Stimulated activated memory B cell treated with anti-CD40 and anti-IgM and Interleukin-4, amounts not matched to agents 10 μg/mL and 1 μg/mL and 100 μg/mL, for 72 hours (primary cell): ENCODE data around the gene TRIM17.
A peak's percentile ranks its signal among the peaks of the same experiment; 100 is the strongest.

ENCODE experiments used
- ATAC-seq: fragments of 150-1000 bp; cut with Tn5 transposase; 2 replicates; pipeline ENCODE4 v1.10.0; 2021
- H3K27ac Mint-ChIP-seq: one replicate; pipeline ENCODE4 v1.8.0; 2022; ENCODE audit warnings: mild to moderate bottlenecking, mixed read lengths
- H3K27me3 Mint-ChIP-seq: one replicate; pipeline ENCODE4 v1.8.0; 2022; ENCODE audit warnings: mixed read lengths
- H3K36me3 Mint-ChIP-seq: one replicate; pipeline ENCODE4 v1.8.0; 2022; ENCODE audit warnings: mixed read lengths
- H3K4me1 Mint-ChIP-seq: one replicate; pipeline ENCODE4 v1.8.0; 2022; ENCODE audit warnings: mixed read lengths
- H3K4me3 Mint-ChIP-seq: one replicate; pipeline ENCODE4 v1.8.0; 2022; ENCODE audit warnings: mild to moderate bottlenecking, moderate library complexity, mixed read lengths
- H3K9me3 Mint-ChIP-seq: one replicate; pipeline ENCODE4 v1.8.0; 2022; ENCODE audit warnings: mixed read lengths

The TRIM17 gene

DNA sequence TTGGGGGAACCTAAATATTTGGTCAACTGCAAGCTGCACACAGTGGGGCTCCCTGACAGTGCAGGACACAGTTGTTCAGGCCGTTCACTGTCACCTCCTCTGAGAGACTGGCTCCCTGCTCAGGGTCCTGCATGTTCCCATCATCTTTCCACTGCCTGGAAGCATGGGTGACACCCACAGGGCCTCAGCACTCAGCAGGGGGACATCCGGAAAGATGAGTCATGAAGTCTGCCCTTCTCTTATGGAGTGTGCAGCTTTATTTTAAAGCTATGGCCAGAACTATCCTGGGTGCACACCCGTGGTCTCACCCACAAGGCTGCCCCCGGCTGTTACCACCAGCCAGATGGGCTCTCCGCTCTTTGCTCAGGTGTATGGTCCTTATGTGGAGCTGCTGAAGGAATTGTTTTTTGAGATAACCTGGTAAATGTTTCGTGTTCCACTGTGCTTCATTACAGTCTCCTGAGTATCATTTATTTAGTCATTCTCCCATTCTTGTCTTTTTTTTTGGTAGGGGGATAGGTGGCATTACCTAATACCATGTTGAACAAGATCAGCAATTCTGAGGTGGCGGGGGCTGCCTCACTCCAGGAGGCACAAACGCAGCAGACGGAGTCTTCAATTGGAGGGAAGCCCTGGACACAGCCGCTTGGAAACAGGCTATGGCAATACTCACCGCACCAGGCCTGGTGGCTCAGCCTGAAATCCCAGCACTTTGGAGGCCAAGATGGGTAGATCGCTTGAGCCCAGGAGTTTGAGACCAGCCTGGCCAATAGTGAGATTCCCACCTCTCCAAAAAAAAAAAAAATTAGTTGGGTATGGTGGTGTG lies 24.3 kb downstream of the TRIM17 start:
- no peak overlapping the region for H3K4me3 Mint-ChIP-seq
- H3K27me3 Mint-ChIP-seq = no peaks in the 10 kb centered on the region
- no peak for ATAC-seq
- H3K4me1 Mint-ChIP-seq = no peaks in the 10 kb centered on the region
- H3K36me3 Mint-ChIP-seq = peaks cover 32% of the 10 kb centered on the region
- no peak overlapping the region for H3K27ac Mint-ChIP-seq
- no peaks in the 10 kb centered on the region for H3K9me3 Mint-ChIP-seq

DNA sequence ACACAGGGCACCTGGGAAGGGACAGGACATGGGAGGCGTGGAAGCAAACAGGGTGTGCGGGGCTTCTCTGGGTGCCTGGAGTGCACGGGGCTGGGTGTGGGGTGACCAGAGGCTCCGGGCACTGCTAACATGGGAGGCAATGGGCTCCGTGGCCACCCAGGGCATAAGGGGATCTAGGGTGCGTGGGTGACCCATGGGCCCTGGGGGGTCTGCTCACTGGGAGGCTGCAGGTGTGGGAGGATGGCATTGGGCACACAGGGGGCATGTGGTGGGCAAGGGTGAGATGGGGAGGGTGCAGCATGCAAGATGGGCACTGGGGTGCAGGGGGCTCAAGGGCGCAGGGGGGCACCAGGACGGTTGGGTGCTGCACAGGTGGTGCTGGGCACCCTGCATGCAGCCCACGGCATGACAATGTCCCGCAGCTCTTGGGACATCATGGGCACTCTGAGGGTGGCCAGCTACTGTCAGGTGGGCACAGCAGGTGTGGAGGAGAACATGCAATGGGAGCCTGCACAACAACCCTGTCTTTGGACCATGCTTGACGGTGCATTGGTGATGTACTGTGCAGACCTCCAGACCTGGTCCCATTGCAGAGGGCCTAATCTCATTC lies 25.1 kb downstream of the TRIM17 start:
- ATAC-seq = peak; percentile 26
- no peaks in the 10 kb centered on the region for H3K27me3 Mint-ChIP-seq
- no peaks in the 10 kb centered on the region for H3K9me3 Mint-ChIP-seq
- H3K4me1 Mint-ChIP-seq = no peaks in the 10 kb centered on the region
- no peak overlapping the region for H3K27ac Mint-ChIP-seq
- H3K36me3 Mint-ChIP-seq = peaks cover 29% of the 10 kb centered on the region
- no peak overlapping the region for H3K4me3 Mint-ChIP-seq

DNA sequence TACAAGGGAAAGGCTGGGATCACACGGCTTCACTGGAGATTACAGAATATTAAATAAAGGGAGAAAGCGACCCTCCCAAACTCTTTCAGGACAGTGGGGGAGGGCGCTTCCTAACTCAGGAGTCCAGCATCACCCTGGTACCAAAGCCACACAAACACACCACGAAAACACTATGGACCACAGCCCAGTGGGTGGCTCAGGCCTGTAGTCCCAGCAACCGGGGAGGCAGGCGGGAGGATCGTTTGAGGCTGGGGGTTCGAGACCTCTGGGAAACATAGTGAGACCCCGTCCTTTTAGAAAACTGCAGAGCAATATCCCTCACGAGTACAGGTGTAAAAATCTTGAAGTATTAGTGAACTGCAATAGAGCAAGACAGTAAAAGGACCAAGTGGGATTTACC lies 26.0 kb downstream of the TRIM17 start:
- no peak for ATAC-seq
- H3K4me1 Mint-ChIP-seq = no peaks in the 10 kb centered on the region

DNA sequence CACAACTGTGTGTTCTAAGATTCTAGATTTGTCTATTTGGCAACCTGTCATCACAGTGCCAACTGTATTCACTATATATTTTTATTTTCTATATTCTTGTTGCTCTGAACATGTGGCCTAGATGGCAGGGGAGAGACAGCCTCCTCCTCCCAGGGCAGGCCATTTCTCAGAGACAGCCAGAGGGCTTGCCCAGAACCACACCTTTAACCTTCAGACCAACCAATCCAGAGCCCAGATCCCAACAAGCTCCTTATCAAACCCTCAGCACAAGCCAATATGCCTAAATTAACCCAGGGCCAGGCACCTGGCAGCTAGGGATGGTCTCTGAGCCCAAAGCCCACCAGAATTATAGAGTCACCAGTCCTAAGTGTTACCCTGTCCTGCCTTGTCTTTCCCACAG lies 29.3 kb downstream of the TRIM17 start:
- no peaks in the 10 kb centered on the region for H3K27me3 Mint-ChIP-seq
- H3K9me3 Mint-ChIP-seq = no peaks in the 10 kb centered on the region
- H3K4me1 Mint-ChIP-seq = no peaks in the 10 kb centered on the region
- H3K27ac Mint-ChIP-seq = no peak overlapping the region
- peaks cover 9% of the 10 kb centered on the region for H3K36me3 Mint-ChIP-seq
- no peak overlapping the region for H3K4me3 Mint-ChIP-seq
- ATAC-seq = no peak

More for the DNA sequence above, 26.0 kb downstream of the TRIM17 start:
- Mint-ChIP-seq H3K9me3 (no peaks in the 10 kb centered on the region), H3K4me3 (no peak overlapping the region), H3K27ac (no peak overlapping the region), H3K36me3 (peaks cover 20% of the 10 kb centered on the region), H3K27me3 (no peaks in the 10 kb centered on the region)

DNA sequence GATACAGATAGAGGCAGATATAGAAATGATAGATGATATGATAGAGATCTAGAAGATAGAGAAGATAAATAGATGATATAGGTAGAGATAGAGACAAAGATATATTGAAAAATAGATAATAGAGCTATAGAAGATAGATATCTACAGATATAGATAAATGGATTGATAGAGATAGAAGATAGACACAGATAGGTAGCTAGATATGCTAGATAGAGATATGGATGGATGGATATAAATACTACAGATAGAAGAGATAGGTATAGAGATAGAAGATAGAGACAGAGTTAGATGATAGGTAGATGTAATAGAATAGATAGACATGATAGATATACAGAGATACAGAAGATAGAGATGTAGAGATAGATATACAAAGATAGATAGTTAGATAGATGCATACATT lies 31.4 kb downstream of the TRIM17 start:
- Mint-ChIP-seq H3K27me3 (peaks cover 5% of the 10 kb centered on the region), H3K4me1 (no peaks in the 10 kb centered on the region), H3K9me3 (no peaks in the 10 kb centered on the region), H3K4me3 (no peak overlapping the region), H3K27ac (no peak overlapping the region), H3K36me3 (peaks cover 6% of the 10 kb centered on the region)
- no peak for ATAC-seq

DNA sequence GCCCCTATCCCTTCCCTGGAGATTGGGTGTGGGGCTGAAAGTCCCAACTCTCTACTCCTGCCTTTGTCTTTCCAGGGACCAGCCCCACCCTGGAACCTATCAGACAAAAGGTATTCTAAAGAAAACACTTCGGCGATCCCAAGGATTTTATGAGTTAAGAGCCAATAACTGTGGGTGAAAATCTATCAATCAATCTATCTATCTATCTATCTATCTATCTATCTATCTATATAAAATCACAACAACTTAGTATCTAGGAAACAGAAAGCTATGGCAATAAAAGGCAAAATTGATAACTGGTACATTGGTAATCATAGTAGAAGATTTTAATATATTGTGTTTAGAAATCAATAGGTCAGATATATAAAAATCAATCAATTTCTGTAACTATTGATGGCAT lies 32.9 kb downstream of the TRIM17 start:
- H3K27me3 Mint-ChIP-seq = peaks cover 19% of the 10 kb centered on the region
- H3K27ac Mint-ChIP-seq = no peak overlapping the region
- H3K9me3 Mint-ChIP-seq = no peaks in the 10 kb centered on the region
- no peak overlapping the region for H3K4me3 Mint-ChIP-seq
- peaks cover 6% of the 10 kb centered on the region for H3K4me1 Mint-ChIP-seq
- H3K36me3 Mint-ChIP-seq = peaks cover 6% of the 10 kb centered on the region
- ATAC-seq = no peak

DNA sequence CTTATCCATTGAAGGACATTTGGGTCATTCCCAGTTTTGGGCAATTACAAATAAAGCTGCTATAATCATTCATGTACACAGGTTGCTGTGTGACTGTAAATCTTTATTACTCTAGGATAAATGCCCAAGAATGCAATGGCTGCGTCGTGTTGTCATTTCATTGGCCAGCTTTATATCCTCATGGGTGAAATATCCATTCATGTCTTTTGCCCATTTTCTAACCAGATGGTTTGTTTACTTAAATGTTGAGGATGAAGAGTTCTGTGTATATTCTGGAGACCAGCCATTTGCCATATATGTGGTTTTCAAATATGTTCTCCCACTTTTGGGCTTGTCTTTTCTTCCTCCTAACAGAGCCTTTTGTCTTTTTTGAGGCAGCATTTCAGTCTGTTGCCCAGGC lies 35.3 kb downstream of the TRIM17 start:
- H3K4me3 Mint-ChIP-seq = no peak overlapping the region
- H3K27me3 Mint-ChIP-seq = peaks cover 34% of the 10 kb centered on the region
- H3K4me1 Mint-ChIP-seq = peaks cover 15% of the 10 kb centered on the region
- no peak overlapping the region for H3K27ac Mint-ChIP-seq
- no peaks in the 10 kb centered on the region for H3K9me3 Mint-ChIP-seq
- ATAC-seq = no peak
- H3K36me3 Mint-ChIP-seq = peaks cover 6% of the 10 kb centered on the region

DNA sequence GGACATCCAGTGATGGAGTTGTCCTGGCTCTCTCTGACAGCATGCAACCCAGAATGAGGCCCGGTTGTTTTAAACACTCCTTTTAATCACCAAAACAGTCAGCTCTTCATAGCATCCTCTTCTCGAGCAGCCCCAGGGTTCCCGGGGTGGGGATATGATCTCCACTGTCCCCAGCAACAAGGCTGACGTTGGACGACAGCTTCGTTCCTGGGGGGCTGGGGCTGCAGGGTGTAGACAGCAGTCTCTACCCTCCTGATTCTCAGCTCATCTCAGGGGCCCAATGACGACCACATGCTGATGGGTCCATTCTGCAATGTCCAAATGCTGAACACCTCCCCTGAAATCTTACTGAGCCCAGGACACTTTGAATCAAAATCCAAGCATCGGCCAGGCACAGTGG lies 37.0 kb downstream of the TRIM17 start:
- ATAC-seq = no peak
- H3K4me1 Mint-ChIP-seq = peaks cover 15% of the 10 kb centered on the region
- no peak overlapping the region for H3K27ac Mint-ChIP-seq
- no peak overlapping the region for H3K4me3 Mint-ChIP-seq
- H3K27me3 Mint-ChIP-seq = peaks cover 47% of the 10 kb centered on the region
- no peaks in the 10 kb centered on the region for H3K9me3 Mint-ChIP-seq
- no peaks in the 10 kb centered on the region for H3K36me3 Mint-ChIP-seq

DNA sequence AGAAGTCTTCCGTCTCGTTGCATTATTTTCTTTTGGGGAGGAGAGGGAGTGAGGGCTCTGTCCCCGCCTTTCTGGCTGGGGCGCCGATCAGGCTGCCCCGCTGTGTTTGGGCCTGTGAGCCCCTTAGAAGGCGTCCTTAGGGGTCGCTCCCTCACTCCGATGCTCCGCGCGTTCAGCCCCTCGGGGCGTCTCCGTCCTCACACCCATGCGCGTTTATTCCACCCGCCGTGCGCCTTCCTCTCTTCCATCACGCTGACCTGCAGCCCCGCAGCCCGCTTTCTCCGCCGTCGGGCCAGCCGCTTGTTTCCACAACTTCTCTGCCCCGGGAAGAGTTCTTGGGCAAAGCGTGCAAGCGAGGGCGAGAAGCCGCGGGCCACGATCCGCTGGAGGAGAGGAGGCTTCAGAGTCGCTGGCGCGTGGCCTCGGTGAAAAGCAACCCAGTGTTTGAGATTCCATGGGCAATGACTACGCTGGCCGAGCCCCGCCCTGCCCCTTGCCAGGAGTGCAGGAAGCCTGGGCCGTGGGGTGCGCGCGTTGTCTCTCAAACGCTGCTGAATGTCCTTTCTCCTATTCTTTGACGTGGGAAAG lies 37.7 kb downstream of the TRIM17 start:
- Mint-ChIP-seq H3K27ac (peak overlapping the region; percentile 37), H3K27me3 (peaks cover 49% of the 10 kb centered on the region), H3K4me3 (peak overlapping the region; percentile 81), H3K9me3 (no peaks in the 10 kb centered on the region), H3K36me3 (no peaks in the 10 kb centered on the region), H3K4me1 (peaks cover 15% of the 10 kb centered on the region)
- ATAC-seq = no peak

DNA sequence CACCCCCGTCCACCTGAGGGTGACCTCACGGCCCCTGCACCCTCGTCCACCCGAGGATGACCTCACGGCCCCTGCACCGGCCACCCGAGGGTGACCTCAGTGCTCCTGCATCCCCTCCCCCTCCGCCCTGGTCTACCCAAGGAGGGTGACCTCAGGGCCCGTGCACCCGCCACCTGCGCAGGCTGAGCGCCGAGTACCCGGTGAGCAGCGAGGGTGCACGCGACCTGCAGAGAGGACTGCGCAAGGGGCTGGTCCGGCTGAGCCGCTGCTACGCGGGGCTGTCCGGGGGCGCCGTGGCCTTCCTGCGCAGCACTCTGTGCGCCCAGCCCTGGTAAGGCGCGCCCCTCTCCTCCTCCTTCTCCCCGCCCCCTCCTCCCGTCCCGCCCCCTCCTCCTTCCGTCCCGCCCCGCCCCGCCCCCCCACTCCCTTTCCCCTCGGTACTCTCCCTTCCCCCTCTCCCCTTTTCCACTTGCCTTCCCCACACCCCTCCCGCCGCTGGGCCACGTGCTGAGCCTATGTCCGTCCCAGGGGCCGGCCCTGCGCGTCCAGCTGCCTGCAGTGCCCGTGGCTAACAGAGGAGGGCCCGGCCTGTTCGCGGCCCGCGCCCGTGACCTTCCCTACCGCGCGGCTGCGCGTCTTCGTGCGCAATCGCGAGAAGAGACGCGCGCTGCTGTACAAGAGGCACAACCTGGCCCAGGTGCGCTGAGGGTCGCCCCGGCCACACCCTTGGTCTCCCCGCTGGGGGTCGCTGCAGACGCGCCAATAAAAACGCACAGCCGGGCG lies 38.4 kb downstream of the TRIM17 start:
- Mint-ChIP-seq H3K27me3 (peaks cover 56% of the 10 kb centered on the region), H3K36me3 (no peaks in the 10 kb centered on the region), H3K9me3 (no peaks in the 10 kb centered on the region), H3K27ac (no peak overlapping the region), H3K4me1 (peaks cover 15% of the 10 kb centered on the region), H3K4me3 (peak overlapping the region; percentile 81)
- peak; percentile 55 for ATAC-seq

DNA sequence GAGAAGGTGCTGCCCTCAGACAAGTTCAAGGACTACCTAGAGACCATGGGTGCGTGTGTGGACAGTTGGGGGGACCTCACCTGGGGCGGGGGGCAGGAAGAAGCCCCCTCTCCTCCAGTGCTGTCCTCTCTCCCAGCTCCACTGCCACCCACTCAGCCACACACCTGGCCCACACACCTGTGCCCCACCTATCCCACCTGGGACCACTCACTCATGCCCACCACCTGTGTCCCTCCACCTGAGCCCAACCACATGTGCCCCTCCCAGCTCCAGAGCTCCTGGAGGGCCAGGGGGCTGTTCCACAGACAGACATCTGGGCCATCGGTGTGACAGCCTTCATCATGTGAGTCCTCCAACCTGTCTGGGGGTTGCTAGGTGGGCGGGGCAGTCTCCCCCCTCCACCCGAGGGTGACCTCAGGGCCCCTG lies 39.0 kb downstream of the TRIM17 start:
- H3K27ac Mint-ChIP-seq = no peak overlapping the region
- H3K36me3 Mint-ChIP-seq = no peaks in the 10 kb centered on the region
- H3K27me3 Mint-ChIP-seq = peaks cover 57% of the 10 kb centered on the region
- no peaks in the 10 kb centered on the region for H3K9me3 Mint-ChIP-seq
- H3K4me3 Mint-ChIP-seq = no peak overlapping the region
- ATAC-seq = no peak
- H3K4me1 Mint-ChIP-seq = peaks cover 15% of the 10 kb centered on the region

DNA sequence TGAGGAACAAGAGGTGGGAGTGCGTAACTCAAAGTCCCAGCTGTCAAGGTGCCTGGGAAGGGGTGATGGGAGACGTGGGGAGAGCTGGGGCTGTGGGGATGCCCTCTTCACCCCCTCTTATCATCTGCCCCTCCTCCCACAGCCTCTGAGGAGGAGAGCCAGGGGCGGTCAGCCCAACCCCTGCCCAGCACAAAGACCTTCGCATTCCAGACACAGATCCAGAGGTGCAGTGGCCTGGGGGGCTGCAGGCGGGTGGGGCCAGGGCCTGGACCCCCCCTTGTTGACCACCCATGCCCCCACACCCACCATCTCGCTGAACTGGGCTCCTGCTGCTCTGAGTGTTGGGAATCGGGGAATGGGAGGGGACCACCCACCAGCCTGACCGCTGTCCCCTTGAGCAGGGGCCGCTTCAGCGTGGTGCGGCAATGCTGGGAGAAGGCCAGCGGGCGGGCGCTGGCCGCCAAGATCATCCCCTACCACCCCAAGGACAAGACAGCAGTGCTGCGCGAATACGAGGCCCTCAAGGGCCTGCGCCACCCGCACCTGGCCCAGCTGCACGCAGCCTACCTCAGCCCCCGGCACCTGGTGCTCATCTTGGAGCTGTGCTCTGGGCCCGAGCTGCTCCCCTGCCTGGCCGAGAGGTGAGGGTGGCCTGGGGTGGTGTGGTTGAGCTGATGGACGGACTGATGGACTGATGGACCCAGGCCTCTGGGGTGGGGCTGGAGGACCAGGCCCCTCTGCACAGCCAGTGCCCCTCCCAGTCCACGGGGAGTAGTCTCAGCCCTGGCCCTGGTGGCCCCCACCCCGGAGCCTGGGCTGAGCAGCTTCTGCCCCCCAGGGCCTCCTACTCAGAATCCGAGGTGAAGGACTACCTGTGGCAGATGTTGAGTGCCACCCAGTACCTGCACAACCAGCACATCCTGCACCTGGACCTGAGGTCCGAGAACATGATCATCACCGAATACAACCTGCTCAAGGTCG lies 39.7 kb downstream of the TRIM17 start:
- ATAC-seq = no peak
- Mint-ChIP-seq H3K27me3 (peaks cover 57% of the 10 kb centered on the region), H3K4me3 (no peak overlapping the region), H3K4me1 (peaks cover 15% of the 10 kb centered on the region), H3K27ac (no peak overlapping the region), H3K9me3 (no peaks in the 10 kb centered on the region), H3K36me3 (no peaks in the 10 kb centered on the region)

DNA sequence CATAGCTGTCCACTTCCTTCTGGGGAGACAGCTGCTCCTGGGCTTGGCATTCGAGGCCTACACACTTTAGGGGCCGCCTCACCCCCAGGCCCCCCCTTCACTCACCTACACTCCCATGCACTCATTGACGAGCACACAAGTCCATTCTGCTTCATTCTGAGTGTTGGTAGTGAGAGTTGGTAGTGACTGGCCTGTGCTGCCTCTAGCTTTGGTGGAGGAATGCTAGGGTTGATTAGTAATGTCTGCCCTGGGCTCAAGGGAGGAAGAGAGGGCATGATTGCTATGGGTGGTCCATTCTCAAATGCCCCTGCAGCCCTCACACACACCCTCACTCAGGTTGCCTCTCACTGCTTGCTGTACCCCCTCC lies 40.4 kb downstream of the TRIM17 start:
- Mint-ChIP-seq H3K4me3 (no peak overlapping the region), H3K4me1 (peaks cover 15% of the 10 kb centered on the region), H3K9me3 (no peaks in the 10 kb centered on the region), H3K27me3 (peaks cover 57% of the 10 kb centered on the region), H3K27ac (no peak overlapping the region), H3K36me3 (no peaks in the 10 kb centered on the region)
- ATAC-seq = no peak

DNA sequence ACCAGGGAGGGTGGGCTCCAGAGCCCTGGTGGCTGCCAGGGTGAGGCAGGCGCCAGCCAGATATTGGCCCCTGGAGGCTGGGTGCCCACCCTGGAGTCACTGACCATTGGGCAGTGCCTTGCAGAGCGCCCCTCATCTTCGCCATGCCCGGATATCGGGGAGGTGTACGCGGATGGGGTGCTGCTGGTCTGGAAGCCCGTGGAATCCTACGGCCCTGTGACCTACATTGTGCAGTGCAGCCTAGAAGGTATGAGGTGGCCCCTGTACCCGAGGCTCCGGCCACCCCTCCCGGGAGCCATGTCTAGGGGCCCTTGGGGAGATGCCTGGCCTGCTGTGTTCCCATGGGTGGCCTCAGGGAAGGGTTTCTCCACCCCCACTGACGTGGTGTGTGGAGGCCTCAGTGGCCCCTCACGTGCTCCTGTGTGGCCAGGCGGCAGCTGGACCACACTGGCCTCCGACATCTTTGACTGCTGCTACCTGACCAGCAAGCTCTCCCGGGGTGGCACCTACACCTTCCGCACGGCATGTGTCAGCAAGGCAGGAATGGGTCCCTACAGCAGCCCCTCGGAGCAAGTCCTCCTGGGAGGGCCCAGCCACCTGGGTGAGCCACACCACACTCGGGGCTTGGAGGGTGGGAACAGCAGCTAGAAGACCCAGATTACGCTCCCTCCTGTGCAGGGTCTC lies 40.9 kb downstream of the TRIM17 start:
- Mint-ChIP-seq H3K36me3 (no peaks in the 10 kb centered on the region), H3K27ac (no peak overlapping the region), H3K9me3 (no peaks in the 10 kb centered on the region), H3K27me3 (peaks cover 57% of the 10 kb centered on the region), H3K4me3 (no peak overlapping the region), H3K4me1 (peaks cover 15% of the 10 kb centered on the region)
- ATAC-seq = no peak
